Activated T-cell treated with anti-CD3 and anti-CD28 coated beads for 4 hours (primary cell): Measurements from ENCODE around the gene COL5A2.

Experiments
- DNase-seq: peaks from one replicate; pipeline ENCODE4 v3.0.0-alpha.2; 2020

The COL5A2 gene

DNA sequence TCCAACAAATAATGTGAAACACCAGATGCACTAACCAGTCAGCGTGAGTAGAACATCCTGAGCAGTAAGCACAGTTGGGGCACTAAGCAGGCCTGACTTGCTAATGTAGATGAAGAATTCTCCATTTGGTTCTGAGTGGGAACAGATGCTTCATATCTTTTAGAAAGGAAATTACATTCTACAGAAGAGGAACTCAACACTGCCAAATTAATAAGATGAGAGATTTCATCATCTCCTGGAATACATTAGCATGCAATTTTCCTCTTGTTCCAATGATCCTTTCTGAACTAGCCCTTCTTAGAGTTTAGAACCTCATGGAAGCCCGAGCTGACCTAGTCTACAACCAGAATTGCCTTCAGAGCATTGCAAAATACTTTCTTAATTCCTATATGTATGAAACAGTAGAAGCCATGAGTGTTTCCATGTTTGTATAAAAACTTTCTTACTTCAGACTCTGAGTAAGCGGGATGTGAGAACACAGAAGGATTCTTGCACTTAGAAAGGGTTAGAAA lies 34.8 kb downstream of the COL5A2 start:
- DNase-seq = no peak

DNA sequence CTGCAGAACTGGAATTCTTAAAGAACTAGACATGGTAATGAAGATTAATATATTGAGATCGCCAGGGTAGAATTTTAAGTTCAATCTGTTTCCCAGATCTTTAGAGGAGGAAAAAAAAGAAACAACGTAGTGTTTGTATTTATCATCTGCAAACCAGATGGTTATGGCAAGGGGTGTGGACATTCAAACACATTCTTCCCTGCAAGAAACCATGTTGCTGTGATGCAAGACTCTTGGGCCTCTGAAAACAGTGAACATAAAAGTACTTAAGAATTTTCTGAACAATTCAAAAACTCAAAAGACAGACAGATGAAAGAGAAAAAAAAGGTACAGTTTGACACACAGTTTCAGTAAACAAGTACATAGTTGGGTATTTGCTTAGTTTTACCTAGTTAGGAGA lies 35.6 kb downstream of the COL5A2 start:
- DNase-seq = no peak

- DNase-seq = peak; percentile 21
Observed at GRCh38 chr2:189142893-189143759, 36.4 kb downstream of the COL5A2 start.

- no peak for DNase-seq
Observed at GRCh38 chr2:189138800-189139199, 40.8 kb downstream of the COL5A2 start.

- no peak for DNase-seq
Observed at GRCh38 chr2:189137519-189137918, 42.0 kb downstream of the COL5A2 start.

DNA sequence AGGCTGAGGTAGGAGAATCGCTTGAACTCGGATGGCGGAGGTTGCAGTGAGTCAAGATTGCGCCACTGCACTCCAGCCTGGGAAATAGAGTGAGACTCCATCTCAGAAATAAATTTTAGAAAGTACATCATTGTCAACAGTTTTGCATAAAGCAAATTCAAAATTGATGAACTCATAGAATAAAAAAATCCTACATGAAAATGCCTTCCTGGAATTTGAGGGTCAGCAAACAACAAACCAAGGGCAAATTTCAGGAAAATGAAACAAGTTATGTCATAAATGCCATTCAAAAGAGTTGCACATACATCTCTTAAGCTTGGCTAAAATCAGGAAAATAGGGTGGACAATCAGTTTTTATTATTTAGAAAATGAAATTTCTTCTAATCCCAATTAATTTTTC lies 45.1 kb downstream of the COL5A2 start:
- DNase-seq = no peak

- DNase-seq = no peak
Observed at GRCh38 chr2:189131991-189132390, 47.6 kb downstream of the COL5A2 start.

DNA sequence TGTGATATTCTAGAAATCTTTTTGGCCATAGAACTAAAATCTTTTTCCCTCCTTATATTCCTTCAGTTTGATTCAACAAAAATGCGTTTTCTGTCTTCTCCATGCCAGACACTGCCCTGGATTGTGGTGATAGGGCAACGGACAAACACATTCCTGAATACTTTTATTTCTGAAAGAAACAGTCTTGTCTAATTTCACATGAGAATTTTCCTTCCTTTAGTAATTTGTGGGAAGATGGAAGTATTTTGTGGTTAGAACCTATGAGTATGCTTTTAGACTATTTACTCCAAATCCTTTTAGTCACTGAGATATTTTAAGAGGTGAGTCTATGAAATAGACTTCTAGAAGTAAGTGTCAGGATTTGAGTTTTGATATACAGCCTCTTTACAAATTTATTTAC lies 49.6 kb downstream of the COL5A2 start:
- no peak for DNase-seq

DNA sequence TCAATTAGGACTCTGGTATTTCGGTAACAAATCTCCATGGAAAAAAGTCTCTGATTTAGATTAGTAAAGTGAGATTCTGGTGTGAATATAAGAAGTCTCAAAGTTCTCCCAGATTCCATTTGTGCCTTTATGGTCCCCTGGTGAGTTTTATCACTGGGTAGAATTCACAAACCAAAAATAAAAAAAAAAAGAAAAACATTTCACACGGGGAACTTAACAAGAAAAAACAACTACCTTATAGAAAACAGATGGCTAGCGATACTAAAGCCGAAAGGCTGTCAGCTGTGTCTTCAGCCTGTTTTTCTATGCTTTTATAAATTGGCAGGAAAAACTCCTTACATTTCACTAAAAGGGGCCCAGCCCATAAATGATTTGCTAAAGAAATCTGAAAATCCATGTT lies 50.6 kb downstream of the COL5A2 start:
- no peak for DNase-seq

DNA sequence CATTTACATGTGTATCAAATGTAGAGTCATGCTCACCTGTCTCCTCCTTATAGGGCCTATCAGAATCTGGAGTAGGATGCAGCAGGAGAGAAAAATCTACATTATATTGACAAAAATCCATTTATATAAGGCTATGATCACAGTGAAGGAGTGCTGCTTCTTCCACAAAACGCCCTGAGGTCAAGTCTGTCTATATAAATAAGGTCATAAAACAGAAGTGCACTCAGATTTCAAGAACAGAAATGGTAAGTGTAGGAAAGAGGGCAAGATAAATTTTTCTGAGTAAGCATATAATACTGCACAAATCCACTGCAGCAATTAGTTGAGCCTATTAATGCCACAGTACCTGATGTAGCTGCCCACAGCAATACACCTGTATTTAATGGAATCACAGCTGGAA lies 51.8 kb downstream of the COL5A2 start:
- DNase-seq = no peak

DNA sequence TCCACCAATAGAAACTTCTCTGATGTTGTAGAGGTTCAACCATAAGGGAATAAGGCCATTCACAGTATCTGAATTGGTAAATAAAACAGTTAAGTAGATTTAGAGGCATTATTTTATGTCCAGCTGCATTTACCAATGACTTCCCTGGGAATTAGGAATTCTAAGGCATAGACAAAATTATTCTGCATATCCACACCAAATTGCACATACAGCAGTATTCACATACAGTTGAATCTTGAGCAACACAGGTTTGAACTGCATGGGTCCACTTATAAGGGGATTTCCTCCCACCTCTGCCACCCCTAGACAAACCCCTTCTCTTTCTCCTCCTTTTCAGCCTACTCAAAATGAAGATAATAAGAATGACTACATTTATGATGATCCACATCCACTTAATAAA lies 54.4 kb downstream of the COL5A2 start:
- DNase-seq = no peak

- no peak for DNase-seq
Observed at GRCh38 chr2:189124175-189124574, 55.4 kb downstream of the COL5A2 start.

GRCh38 chr2:189118386-189118785 lies 61.2 kb downstream of the COL5A2 start:
- no peak for DNase-seq

- DNase-seq = no peak
Observed at GRCh38 chr2:189116979-189117378, 62.6 kb downstream of the COL5A2 start.

DNA sequence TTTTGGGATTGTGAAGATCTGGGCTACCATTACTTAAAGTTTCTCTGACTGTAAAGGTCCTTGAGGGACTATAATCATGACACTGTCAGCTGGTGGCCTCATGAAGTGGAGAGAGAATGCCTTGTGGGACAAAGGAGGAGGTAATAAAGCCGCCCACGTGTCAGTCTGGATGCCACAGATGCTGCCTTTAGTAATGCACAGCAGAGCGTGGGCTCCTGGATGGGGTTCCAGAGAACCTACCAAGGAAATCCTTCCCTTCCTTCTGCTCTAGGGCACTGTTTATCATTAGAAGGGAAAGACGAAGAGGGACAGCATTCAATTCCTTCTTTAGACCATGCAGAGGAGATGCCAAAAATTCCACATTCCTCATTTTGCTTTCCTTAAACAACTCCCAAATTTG lies 63.5 kb downstream of the COL5A2 start:
- DNase-seq = no peak

GRCh38 chr2:189115126-189115525 lies 64.4 kb downstream of the COL5A2 start:
- DNase-seq = no peak

GRCh38 chr2:189113963-189114362 lies 65.6 kb downstream of the COL5A2 start:
- DNase-seq = no peak

DNA sequence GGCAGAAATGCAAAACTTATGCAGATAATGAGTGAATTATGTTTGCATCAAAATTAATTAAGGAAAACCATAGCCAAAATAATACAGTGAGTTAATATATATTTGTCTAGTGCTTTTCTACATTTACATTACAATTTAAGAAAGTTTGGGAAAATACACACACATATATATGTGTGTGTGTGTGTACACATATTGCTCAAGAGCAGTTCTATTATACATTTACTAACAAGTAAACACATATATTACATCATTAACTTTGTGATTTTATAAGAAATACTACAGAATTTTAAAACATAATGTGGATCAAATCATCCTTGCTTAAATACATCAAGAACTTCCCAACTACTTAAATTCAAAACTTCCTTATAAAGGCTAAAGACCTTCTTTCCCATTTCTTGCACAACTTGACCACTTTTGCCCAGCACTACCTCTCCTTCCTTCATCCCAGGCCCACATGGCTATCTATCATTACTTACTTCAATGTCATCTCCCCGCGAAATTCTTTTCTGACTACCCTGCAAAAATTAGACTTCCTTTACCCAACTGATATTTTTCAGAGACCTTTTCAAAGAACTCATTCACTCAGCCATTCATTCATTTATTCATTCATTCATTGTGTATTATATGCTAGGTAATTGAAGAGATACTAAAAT lies 68.4 kb downstream of the COL5A2 start:
- DNase-seq = no peak

DNA sequence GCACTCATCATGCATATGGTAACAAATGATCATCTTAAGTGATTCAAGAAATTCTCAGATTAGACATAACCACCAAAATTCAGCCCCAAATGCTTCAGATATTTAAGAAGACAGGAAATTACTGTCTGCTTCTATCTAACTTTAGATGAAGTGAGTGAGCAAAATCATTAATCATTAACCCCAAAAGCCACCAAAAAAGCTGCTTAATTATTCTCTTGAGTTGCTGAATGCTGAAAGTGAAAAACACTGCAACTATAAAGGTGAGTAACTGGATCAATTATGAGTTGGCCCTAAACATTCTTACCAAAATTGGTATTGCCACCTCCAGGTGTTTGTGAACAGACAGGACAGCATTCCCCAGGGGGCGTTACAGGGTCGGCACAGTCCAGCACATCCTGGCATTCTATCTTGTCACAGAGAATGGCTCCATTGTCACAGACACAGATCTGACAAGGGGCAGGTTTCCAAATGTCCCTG lies 69.6 kb downstream of the COL5A2 start:
- no peak for DNase-seq

GRCh38 chr2:189104934-189105333 lies 74.6 kb downstream of the COL5A2 start:
- DNase-seq = no peak

DNA sequence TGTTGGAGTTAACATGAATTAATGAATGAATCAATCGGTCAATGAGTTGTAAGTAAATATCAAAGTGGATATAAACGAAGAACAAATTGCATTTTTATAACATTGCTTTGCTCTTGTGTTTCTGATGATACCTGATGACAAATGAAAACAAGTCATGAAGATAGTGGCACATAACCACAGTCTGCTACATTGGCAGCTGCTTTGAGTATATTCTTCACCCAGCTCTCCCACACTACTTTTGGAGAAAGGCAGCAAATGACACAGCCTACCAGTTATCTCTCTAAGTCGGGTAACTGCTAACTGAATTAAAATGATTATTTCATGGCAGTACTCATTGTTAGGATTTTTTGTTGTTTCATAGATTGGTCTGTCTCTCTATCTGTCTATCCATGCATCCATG lies 76.8 kb downstream of the COL5A2 start:
- no peak for DNase-seq

GRCh38 chr2:189097934-189098333 lies 81.6 kb downstream of the COL5A2 start:
- no peak for DNase-seq

DNA sequence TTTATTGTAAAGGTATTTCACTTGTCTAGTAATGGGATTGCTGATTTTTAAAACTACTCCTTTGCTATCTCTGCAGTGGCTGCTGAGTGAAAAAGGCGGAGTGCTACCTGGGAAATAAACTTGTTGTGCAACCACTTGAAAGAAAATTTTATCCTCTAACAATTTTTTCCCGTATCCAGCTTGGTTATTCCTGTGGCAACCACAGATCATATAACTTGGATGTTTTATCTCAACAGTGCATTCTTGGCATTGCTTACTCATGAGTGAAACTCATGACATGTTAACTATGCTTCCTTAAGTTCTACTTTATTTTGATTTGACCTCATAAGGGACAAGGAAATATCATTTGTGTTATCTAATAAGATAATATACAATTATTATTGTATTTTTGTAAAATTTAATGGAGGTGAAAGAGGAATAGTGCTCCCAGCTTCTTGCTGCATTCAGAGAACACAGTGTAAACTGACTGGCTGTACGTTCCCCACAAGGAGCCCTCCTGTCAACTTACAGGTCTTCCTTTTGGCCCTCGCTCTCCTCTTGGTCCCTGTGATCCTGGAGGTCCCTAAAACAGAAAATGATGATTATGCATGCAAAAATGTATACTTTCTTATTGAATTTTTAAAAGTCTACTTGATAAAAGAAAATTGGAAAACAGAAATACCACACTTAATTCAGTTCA lies 82.7 kb downstream of the COL5A2 start:
- no peak for DNase-seq

- no peak for DNase-seq
Observed at GRCh38 chr2:189095101-189095500, 84.5 kb downstream of the COL5A2 start.
